K562 (cell line): ENCODE results near the gene GEMIN8. TPM values are rescaled to one million over a fixed set of nuclear protein-coding genes. Genes with fewer than 3 reads are reported as not detected.

Experiments
- ARID1B ChIP-seq: fragments of 450-650 bp; IDR thresholded peaks from 2 replicates; pipeline ENCODE4 v1.6.1; 2016; ENCODE audit warnings: antibody characterized with exemption, mild to moderate bottlenecking, inconsistent platforms
- CBFA2T3 ChIP-seq: fragments of 450-650 bp; IDR thresholded peaks from 2 replicates; pipeline ENCODE4 v1.6.1; 2017
- HSF4 ChIP-seq: fragments of 250-450 bp; sonication (Bioruptor Pico); IDR thresholded peaks from 2 replicates; pipeline ENCODE4 v2.1.2; 2022; ENCODE audit warnings: mild to moderate bottlenecking, moderate library complexity, borderline replicate concordance
- KAT7 ChIP-seq: sonication (generic); formaldehyde crosslinking; IDR thresholded peaks from 2 replicates; pipeline ENCODE4 v1.8.0; 2022; ENCODE audit warnings: missing genetic modification reagents, mild to moderate bottlenecking, borderline replicate concordance
- NONO ChIP-seq, 2 experiments: fragments of 200-400 bp in 1 of 2; fragments of 450-650 bp in 1 of 2; formaldehyde crosslinking in 1 of 2; IDR thresholded peaks; 2 replicates each; pipeline ENCODE4 v1.6.1; 2017; ENCODE audit warnings: low read depth in 2 of 2, mild to moderate bottlenecking in 2 of 2, moderate library complexity in 2 of 2, low read length in 1 of 2
- NR2C1 ChIP-seq, 2 experiments: fragments of 450-650 bp; IDR thresholded peaks; 2 replicates each; pipeline ENCODE4 v1.6.1; 2017; ENCODE audit warnings: mild to moderate bottlenecking in 2 of 2, antibody characterized with exemption in 1 of 2, inconsistent platforms in 1 of 2, missing compliant biosample characterization in 1 of 2, missing genetic modification characterization in 1 of 2
- PHTF2 ChIP-seq: fragments of 250-450 bp; sonication (Bioruptor Pico); IDR thresholded peaks from 2 replicates; pipeline ENCODE4 v1.5.0; 2021; ENCODE audit warnings: mild to moderate bottlenecking
- SOX6 ChIP-seq: fragments of 450-650 bp; IDR thresholded peaks from 2 replicates; pipeline ENCODE4 v1.6.1; 2014; ENCODE audit warnings: mild to moderate bottlenecking
- SUPT5H ChIP-seq: fragments of 450-650 bp; IDR thresholded peaks from 2 replicates; pipeline ENCODE4 v1.6.1; 2016
- ZBTB1 ChIP-seq: sonication (generic); formaldehyde crosslinking; IDR thresholded peaks from 2 replicates; pipeline ENCODE4 v1.8.1; 2023; ENCODE audit warnings: missing genetic modification reagents, low read depth, mild to moderate bottlenecking, borderline replicate concordance
- ZFX ChIP-seq: sonication (generic); formaldehyde crosslinking; IDR thresholded peaks from 2 replicates; pipeline ENCODE4 v1.8.0; 2022; ENCODE audit warnings: mild to moderate bottlenecking, missing genetic modification reagents, moderate library complexity
- ZNF717 ChIP-seq: fragments of 250-450 bp; sonication (Bioruptor Pico); IDR thresholded peaks from 2 replicates; pipeline ENCODE4 v1.5.0; 2021
- polyA plus RNA-seq, 8 experiments: library from polyadenylated mRNA; depleted of rRNA in 4 of 8; stranded (reverse) in 5 of 8; unstranded in 3 of 8; fragments of >200 nt; fragmentation: Nextera tagmentation in 2 of 8; fragmentation: Illumina TruSeq in 1 of 8; extraction: Ambion mirVana in 2 of 8; extraction: Trizol in 1 of 8; gene quantifications; 2 replicates each; pipeline versions ENCODE4 v1.2.1 to v1.2.3, GENCODE V29; 2011 to 2014; ENCODE audit warnings: inconsistent platforms in 1 of 8, missing spikeins in 1 of 8
- total RNA-seq, 7 experiments: library from RNA; depleted of rRNA in 6 of 7; stranded (reverse); fragments of >200 nt in 6 of 7; fragmentation: Illumina TruSeq in 2 of 7; extraction: Trizol in 2 of 7; gene quantifications; 2 replicates each; pipeline versions ENCODE4 v1.2.1 to v1.2.3, GENCODE V29; 2011 to 2021; ENCODE audit warnings: low replicate concordance in 1 of 7
- TF ChIP-seq, protein P1 (sequence below): fragments of 250-450 bp; sonication (Bioruptor Pico); IDR thresholded peaks from 2 replicates; pipeline ENCODE4 v1.4.0; 2020; ENCODE audit warnings: mild to moderate bottlenecking, moderate library complexity
- TF ChIP-seq, protein P2 (sequence below): fragments of 250-450 bp; sonication (Bioruptor Pico); IDR thresholded peaks from 2 replicates; pipeline ENCODE4 v1.9.0; 2021; ENCODE audit warnings: mild to moderate bottlenecking, inconsistent platforms
- TF ChIP-seq, protein P3 (sequence below), 2 experiments: fragments of 450-650 bp; conservative IDR thresholded peaks; 2 replicates each; pipeline ENCODE4 v1.6.1; 2017; ENCODE audit warnings: mild to moderate bottlenecking in 2 of 2, moderate library complexity in 2 of 2
- TF ChIP-seq, protein P4 (sequence below): fragments of 250-450 bp; sonication (Bioruptor Pico); IDR thresholded peaks from 2 replicates; pipeline ENCODE4 v1.5.1; 2021; ENCODE audit warnings: mild to moderate bottlenecking
- TF ChIP-seq, protein P5 (sequence below): fragments of 250-450 bp; sonication (Bioruptor Pico); IDR thresholded peaks from 2 replicates; pipeline ENCODE4 v1.4.0; 2020

Gene GEMIN8
- total and polyA plus RNA-seq, 9 of the 15 experiments (the other 6 are each of a cell fraction or from before 2014, with no cell fraction given) = 10.9 to 29.1 (median 16.9) TPM

DNA sequence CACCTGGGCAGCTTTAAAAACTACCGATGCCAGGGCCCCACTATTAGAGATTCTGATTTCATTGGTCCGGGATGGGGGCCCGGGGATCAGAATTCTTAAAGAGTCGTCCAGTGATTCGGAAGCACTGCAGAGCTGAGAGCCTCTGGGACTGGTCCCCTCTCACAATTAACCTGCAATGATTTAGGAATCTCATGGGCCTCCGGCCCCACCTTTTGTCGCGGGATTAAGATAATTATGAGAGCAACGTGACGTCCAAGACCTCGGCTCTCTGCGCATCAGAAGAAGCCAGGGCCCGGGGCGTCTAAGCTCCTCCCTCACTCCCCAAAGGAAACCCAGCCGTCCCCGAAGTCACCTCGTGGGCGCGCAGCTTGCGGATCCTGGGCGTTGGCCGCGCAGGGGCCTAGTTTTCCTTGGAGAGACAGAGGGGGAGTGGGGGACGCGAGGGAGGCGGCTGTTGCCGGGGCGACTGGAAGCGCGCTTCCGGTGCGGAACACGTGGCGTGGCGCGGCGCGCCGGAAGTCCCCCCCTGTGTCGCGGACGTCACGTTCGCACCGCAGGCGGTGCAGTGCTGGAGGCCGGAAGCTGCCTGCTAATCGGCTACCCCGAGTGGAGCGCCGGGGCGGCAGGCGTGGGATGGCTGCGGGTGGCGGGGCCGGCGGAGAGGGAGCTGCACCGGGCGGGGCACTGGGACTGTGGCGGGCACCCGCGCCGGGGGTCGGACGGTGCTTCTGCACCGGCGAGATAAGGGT, at the start of gene GEMIN8 (continued):
- peak; percentile 72 for TF ChIP-seq SUPT5H
- peak; percentile 80; the same call in 1 of the 2 replicates for TF ChIP-seq ARID1B
- no peak for TF ChIP-seq HSF4 (CRISPR knock-in tag)
- peak; percentile 77 for TF ChIP-seq CBFA2T3
- TF ChIP-seq, protein P1, sequence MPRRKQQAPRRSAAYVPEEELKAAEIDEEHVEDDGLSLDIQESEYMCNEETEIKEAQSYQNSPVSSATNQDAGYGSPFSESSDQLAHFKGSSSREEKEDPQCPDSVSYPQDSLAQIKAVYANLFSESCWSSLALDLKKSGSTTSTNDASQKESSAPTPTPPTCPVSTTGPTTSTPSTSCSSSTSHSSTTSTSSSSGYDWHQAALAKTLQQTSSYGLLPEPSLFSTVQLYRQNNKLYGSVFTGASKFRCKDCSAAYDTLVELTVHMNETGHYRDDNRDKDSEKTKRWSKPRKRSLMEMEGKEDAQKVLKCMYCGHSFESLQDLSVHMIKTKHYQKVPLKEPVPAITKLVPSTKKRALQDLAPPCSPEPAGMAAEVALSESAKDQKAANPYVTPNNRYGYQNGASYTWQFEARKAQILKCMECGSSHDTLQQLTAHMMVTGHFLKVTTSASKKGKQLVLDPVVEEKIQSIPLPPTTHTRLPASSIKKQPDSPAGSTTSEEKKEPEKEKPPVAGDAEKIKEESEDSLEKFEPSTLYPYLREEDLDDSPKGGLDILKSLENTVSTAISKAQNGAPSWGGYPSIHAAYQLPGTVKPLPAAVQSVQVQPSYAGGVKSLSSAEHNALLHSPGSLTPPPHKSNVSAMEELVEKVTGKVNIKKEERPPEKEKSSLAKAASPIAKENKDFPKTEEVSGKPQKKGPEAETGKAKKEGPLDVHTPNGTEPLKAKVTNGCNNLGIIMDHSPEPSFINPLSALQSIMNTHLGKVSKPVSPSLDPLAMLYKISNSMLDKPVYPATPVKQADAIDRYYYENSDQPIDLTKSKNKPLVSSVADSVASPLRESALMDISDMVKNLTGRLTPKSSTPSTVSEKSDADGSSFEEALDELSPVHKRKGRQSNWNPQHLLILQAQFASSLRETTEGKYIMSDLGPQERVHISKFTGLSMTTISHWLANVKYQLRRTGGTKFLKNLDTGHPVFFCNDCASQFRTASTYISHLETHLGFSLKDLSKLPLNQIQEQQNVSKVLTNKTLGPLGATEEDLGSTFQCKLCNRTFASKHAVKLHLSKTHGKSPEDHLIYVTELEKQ (CRISPR knock-in tag) = no peak
- TF ChIP-seq, protein P2, sequence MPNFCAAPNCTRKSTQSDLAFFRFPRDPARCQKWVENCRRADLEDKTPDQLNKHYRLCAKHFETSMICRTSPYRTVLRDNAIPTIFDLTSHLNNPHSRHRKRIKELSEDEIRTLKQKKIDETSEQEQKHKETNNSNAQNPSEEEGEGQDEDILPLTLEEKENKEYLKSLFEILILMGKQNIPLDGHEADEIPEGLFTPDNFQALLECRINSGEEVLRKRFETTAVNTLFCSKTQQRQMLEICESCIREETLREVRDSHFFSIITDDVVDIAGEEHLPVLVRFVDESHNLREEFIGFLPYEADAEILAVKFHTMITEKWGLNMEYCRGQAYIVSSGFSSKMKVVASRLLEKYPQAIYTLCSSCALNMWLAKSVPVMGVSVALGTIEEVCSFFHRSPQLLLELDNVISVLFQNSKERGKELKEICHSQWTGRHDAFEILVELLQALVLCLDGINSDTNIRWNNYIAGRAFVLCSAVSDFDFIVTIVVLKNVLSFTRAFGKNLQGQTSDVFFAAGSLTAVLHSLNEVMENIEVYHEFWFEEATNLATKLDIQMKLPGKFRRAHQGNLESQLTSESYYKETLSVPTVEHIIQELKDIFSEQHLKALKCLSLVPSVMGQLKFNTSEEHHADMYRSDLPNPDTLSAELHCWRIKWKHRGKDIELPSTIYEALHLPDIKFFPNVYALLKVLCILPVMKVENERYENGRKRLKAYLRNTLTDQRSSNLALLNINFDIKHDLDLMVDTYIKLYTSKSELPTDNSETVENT (CRISPR knock-in tag) = peak; percentile 78
- peak; percentile 85 for TF ChIP-seq ZFX (CRISPR knock-in tag)
- TF ChIP-seq, protein P3, sequence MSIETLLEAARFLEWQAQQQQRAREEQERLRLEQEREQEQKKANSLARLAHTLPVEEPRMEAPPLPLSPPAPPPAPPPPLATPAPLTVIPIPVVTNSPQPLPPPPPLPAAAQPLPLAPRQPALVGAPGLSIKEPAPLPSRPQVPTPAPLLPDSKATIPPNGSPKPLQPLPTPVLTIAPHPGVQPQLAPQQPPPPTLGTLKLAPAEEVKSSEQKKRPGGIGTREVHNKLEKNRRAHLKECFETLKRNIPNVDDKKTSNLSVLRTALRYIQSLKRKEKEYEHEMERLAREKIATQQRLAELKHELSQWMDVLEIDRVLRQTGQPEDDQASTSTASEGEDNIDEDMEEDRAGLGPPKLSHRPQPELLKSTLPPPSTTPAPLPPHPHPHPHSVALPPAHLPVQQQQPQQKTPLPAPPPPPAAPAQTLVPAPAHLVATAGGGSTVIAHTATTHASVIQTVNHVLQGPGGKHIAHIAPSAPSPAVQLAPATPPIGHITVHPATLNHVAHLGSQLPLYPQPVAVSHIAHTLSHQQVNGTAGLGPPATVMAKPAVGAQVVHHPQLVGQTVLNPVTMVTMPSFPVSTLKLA (conservative IDR thresholded peaks at IDR 0.05) = peak; percentile 98 to 99
- TF ChIP-seq, protein P4, sequence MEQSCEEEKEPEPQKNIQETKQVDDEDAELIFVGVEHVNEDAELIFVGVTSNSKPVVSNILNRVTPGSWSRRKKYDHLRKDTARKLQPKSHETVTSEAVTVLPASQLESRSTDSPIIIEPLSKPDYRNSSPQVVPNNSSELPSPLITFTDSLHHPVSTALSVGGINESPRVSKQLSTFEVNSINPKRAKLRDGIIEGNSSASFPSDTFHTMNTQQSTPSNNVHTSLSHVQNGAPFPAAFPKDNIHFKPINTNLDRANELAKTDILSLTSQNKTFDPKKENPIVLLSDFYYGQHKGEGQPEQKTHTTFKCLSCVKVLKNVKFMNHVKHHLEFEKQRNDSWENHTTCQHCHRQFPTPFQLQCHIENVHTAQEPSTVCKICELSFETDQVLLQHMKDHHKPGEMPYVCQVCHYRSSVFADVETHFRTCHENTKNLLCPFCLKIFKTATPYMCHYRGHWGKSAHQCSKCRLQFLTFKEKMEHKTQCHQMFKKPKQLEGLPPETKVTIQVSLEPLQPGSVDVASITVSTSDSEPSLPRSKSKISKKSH = no peak
- TF ChIP-seq, protein P5, sequence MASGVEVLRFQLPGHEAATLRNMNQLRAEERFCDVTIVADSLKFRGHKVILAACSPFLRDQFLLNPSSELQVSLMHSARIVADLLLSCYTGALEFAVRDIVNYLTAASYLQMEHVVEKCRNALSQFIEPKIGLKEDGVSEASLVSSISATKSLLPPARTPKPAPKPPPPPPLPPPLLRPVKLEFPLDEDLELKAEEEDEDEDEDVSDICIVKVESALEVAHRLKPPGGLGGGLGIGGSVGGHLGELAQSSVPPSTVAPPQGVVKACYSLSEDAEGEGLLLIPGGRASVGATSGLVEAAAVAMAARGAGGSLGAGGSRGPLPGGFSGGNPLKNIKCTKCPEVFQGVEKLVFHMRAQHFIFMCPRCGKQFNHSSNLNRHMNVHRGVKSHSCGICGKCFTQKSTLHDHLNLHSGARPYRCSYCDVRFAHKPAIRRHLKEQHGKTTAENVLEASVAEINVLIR (CRISPR knock-in tag) = peak; percentile 75
- TF ChIP-seq PHTF2 = no peak
- TF ChIP-seq NR2C1 (IDR thresholded peaks at IDR 0.05) = no peak
- no peak for TF ChIP-seq NR2C1 (tag; IDR thresholded peaks at IDR 0.05)
- TF ChIP-seq SOX6 = peak; percentile 20; the same call in 1 of the 2 replicates
- no peak for TF ChIP-seq KAT7
- no peak for TF ChIP-seq ZNF717 (CRISPR knock-in tag)
- peak in 1 of 2 experiments; percentile 55; a peak in 1 of 4 replicates for TF ChIP-seq NONO (IDR thresholded peaks at IDR 0.05; ENCODE audit: low read depth in 2 of 2, low read length in 1 of 2)
- peak; percentile 40; the same call in 1 of the 2 replicates for TF ChIP-seq ZBTB1 (CRISPR knock-in tag)
